GM12878 (cell line): ENCODE measurements around the gene GKN1. TPM values are rescaled to one million over a fixed set of nuclear protein-coding genes. Genes with fewer than 3 reads are reported as not detected.

Source experiments
- ATAC-seq: fragments of 200-7000 bp; cut with Tn5 transposase; 3 replicates; pipeline ENCODE4 v1.9.1; 2020; ENCODE audit warnings: mild to moderate bottlenecking, moderate library complexity
- BruUV-seq: library from RNA; stranded (reverse); fragments of 400-500 nt; replicated peaks from 2 replicates; lab custom pipeline; 2021; lab: Mats Ljungman, UMichigan
- CTCF ChIA-PET: fragments of 300-600 bp; sonication (Branson Sonifier 250); formaldehyde crosslinking; extraction: SDS; loops from one replicate; lab custom pipeline; 2021; ENCODE audit warnings: inconsistent platforms; lab: Yijun Ruan, JAX
- POLR2A ChIA-PET: fragments of 350-600 bp; formaldehyde crosslinking; extraction: SDS; loops from one replicate; lab custom pipeline; 2021; ENCODE audit warnings: inconsistent platforms; lab: Charles Lee
- RAD21 ChIA-PET: fragments of 300-600 bp; sonication (Branson Sonifier 250); formaldehyde crosslinking; loops from one replicate; lab custom pipeline; 2023; ENCODE audit warnings: antibody characterized with exemption; ENCODE audit not compliant: unreplicated experiment; lab: Charles Lee
- SMC1A ChIA-PET: fragments of 300-600 bp; sonication (Branson Sonifier 250); formaldehyde crosslinking; loops from one replicate; lab custom pipeline; 2023; ENCODE audit not compliant: unreplicated experiment, uncharacterized antibody; lab: Charles Lee
- DNase-seq: peaks from one replicate; pipeline ENCODE4 v3.0.0-alpha.2; 2011; ENCODE audit warnings: low read depth, low spot score
- FAIRE-seq: peaks from 3 replicates; lab custom pipeline; 2011; peaks lifted over from hg19 to GRCh38; lab: Jason Lieb, UNC
- H2AFZ ChIP-seq: 2 replicates; pipeline ENCODE4 v1.6.0; 2011; ENCODE audit warnings: low read depth, low read length, control low read depth; ENCODE audit not compliant: control insufficient read depth
- H3K27ac ChIP-seq: 2 replicates; pipeline ENCODE4 v1.5.1; 2011; ENCODE audit warnings: control low read depth; ENCODE audit not compliant: control insufficient read depth, insufficient read depth
- H3K27me3 ChIP-seq, 2 experiments: replicated peaks in 1 of 2; 2 replicates each; pipeline versions ENCODE4 v1.6.0 to v1.6.1; 2011; ENCODE audit warnings: low read length in 1 of 2; ENCODE audit not compliant: control insufficient read depth in 2 of 2, insufficient read depth in 2 of 2
- H3K36me3 ChIP-seq, 2 experiments: 2 replicates each; pipeline ENCODE4 v1.5.1; 2011; ENCODE audit warnings: low read length in 1 of 2; ENCODE audit not compliant: control insufficient read depth in 2 of 2, insufficient read depth in 2 of 2
- H3K4me1 ChIP-seq: 2 replicates; pipeline ENCODE4 v1.6.1; 2011; ENCODE audit warnings: mild to moderate bottlenecking, low read length, moderate library complexity, mixed read lengths; ENCODE audit not compliant: control insufficient read depth, insufficient read depth
- H3K4me2 ChIP-seq: 2 replicates; pipeline ENCODE4 v1.6.0; 2011; ENCODE audit warnings: control low read depth; ENCODE audit not compliant: control insufficient read depth, insufficient read depth
- H3K4me3 ChIP-seq: fragments of 200-600 bp; sonication (generic); 2 replicates; pipeline ENCODE4 v1.5.1; 2016
- H3K79me2 ChIP-seq: 2 replicates; pipeline ENCODE4 v1.6.0; 2011; ENCODE audit warnings: low read length; ENCODE audit not compliant: control insufficient read depth, insufficient read depth
- H3K9ac ChIP-seq: 2 replicates; pipeline ENCODE4 v1.8.0; 2011; ENCODE audit warnings: low read length, control low read depth, mixed read lengths; ENCODE audit not compliant: control insufficient read depth, insufficient read depth
- H3K9me3 ChIP-seq: replicated peaks from 3 replicates; pipeline ENCODE4 v1.5.1; 2011; ENCODE audit warnings: mild to moderate bottlenecking, low read length; ENCODE audit not compliant: control insufficient read depth, insufficient read depth
- H4K20me1 ChIP-seq: 2 replicates; pipeline ENCODE4 v1.6.0; 2011; ENCODE audit not compliant: control insufficient read depth, insufficient read depth
- BRCA1 ChIP-seq: IDR thresholded peaks from 2 replicates; pipeline ENCODE4 v1.6.1; 2011; ENCODE audit warnings: low read depth, low read length, improper control_type of control experiment
- CBX3 ChIP-seq: fragments of 200-600 bp; sonication (generic); IDR thresholded peaks from 2 replicates; pipeline ENCODE4 v1.6.1; 2016; ENCODE audit warnings: low read depth, borderline replicate concordance
- CHD2 ChIP-seq: IDR thresholded peaks from 2 replicates; pipeline ENCODE4 v1.6.1; 2011; ENCODE audit warnings: low read depth, low read length, improper control_type of control experiment, borderline replicate concordance
- MYC ChIP-seq: IDR thresholded peaks from 2 replicates; pipeline ENCODE4 v1.6.1; 2011; ENCODE audit warnings: mild to moderate bottlenecking, low read length, moderate library complexity, inconsistent platforms; ENCODE audit not compliant: insufficient read depth, insufficient replicate concordance, insufficient read length, severe bottlenecking
- RFX5 ChIP-seq: IDR thresholded peaks from 2 replicates; pipeline ENCODE4 v1.6.1; 2011; ENCODE audit warnings: low read depth, low read length, improper control_type of control experiment
- TCF7 ChIP-seq: IDR thresholded peaks from 2 replicates; pipeline ENCODE4 v1.6.1; 2014; ENCODE audit warnings: antibody characterized with exemption, borderline replicate concordance
- ZNF24 ChIP-seq: fragments of 450-650 bp; IDR thresholded peaks from 2 replicates; pipeline ENCODE4 v1.6.1; 2017; ENCODE audit warnings: antibody characterized with exemption, mild to moderate bottlenecking
- ZNF274 ChIP-seq: IDR thresholded peaks from one replicate; pipeline ENCODE4 v1.8.0; 2011; ENCODE audit not compliant: insufficient read length, insufficient read depth
- WGBS: methylation state at CpG from one replicate; pipeline ENCODE4 v1.1.6; 2016; ENCODE audit warnings: low lambda C conversion rate; ENCODE audit not compliant: insufficient replicate concordance, insufficient coverage; ENCODE audit errors: missing lambda C conversion rate; 5-methylcytosine and 5-hydroxymethylcytosine counted together
- in situ Hi-C: fragments of 300-500 bp; cut with MboI; formaldehyde crosslinking; loops from 9 replicates; pipeline ENCODE4 v1.14.3; 2018; ENCODE audit warnings: mixed read lengths
- intact Hi-C: fragments of 100-400 bp; cut with micrococcal nuclease; formaldehyde crosslinking; loops from one replicate; pipeline ENCODE4 v1.14.2; 2022; ENCODE audit not compliant: unreplicated experiment
- polyA plus RNA-seq, 11 experiments: library from polyadenylated mRNA; depleted of rRNA in 4 of 11; unstranded in 6 of 11; stranded (reverse) in 5 of 11; fragments of >200 nt; fragmentation: Nextera tagmentation in 4 of 11; fragmentation: Illumina TruSeq in 1 of 11; extraction: Ambion mirVana in 4 of 11; extraction: Trizol in 1 of 11; gene quantifications; 1 replicate in 1 of 11; 2 replicates in 10 of 11; pipeline versions ENCODE4 v1.2.1 to v1.2.3, GENCODE V29; 2011 to 2016; ENCODE audit warnings: inconsistent platforms in 2 of 11, missing spikeins in 2 of 11, low read depth in 1 of 11
- total RNA-seq, 4 experiments: library from RNA; depleted of rRNA in 3 of 4; stranded (reverse); fragments of >200 nt in 3 of 4; fragmentation: Illumina TruSeq in 1 of 4; extraction: Trizol in 1 of 4; gene quantifications; 2 replicates each; pipeline versions ENCODE4 v1.2.1 to v1.2.3, GENCODE V29; 2013 to 2021
- TF ChIP-seq, protein P1 (sequence below): IDR thresholded peaks from 2 replicates; pipeline ENCODE4 v1.6.1; 2011; ENCODE audit warnings: low read depth, mild to moderate bottlenecking, low read length, moderate library complexity, borderline replicate concordance; ENCODE audit errors: extremely low read depth
- TF ChIP-seq, protein P2 (sequence below): fragments of 150-350 bp; IDR thresholded peaks from 2 replicates; pipeline ENCODE4 v1.6.1; 2014; ENCODE audit warnings: mild to moderate bottlenecking, low read depth, low read length
- TF ChIP-seq, protein P3 (sequence below): fragments of 450-650 bp; IDR thresholded peaks from 2 replicates; pipeline ENCODE4 v1.6.1; 2018; ENCODE audit warnings: borderline replicate concordance, mild to moderate bottlenecking; ENCODE audit not compliant: partially characterized antibody

GKN1 gene
- total and polyA plus RNA-seq, 10 of the 15 experiments (the other 5 are each of a cell fraction or from before 2014, with no cell fraction given) = not detected

DNA sequence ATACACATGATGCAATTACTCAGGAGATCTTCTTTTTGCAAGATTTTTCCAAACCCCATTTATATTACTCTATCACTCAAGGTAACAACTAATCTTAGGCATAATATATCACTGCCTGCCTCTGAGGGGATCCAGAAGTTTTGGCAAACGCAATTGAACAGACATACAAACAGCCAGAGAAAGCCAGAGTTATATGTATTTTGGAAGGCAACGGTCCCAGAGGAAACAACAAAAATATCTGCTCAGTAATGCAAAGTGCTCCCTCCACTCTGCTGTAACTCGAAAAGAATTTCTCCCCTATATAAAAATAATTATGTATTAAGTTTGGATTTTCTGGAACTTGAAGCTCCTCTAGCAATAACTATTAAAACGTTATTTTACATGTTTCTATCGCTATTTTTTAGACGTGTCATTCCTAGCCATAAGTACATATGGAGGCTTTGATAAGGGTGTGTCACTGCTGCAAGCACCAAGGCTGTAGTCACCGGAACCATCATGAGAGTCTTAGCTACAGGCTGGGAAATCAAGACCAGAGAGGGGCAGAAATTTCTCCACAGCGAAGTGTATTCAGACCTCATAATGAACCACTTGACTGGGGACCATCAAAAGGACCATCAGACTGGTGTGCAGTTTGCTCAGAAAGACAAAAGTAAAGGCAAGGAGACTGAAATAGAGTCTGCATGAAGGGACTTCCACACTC, 3.7 kb upstream of the GKN1 start:
- H3K9ac ChIP-seq = no peak overlapping the region
- H3K4me3 ChIP-seq = no peak overlapping the region
- WGBS = 36% methylated on average over 8 of the region's 8 CpGs
- no peaks in the 10 kb centered on the region for H4K20me1 ChIP-seq
- ChIA-PET CTCF (no interaction called here), SMC1A (no interaction called here), RAD21 (no interaction called here)
- no peaks in the 10 kb centered on the region for H3K36me3 ChIP-seq
- H3K27ac ChIP-seq = no peak overlapping the region
- no peak overlapping the region for H2AFZ ChIP-seq
- ATAC-seq (no peak), FAIRE-seq (no peak)
- no peaks in the 10 kb centered on the region for H3K9me3 ChIP-seq
- H3K79me2 ChIP-seq = no peaks in the 10 kb centered on the region
- no peak overlapping the region for H3K4me2 ChIP-seq
- peaks cover 0 to 3% of the 10 kb centered on the region in 2 experiments; a peak in 2 of 4 replicates for H3K27me3 ChIP-seq
- in situ Hi-C loops = no loop called here
- no TSS peak for BruUV-seq
- TF ChIP-seq TCF7 (no peak), RFX5 (no peak), MYC (no peak), CHD2 (no peak), CBX3 (no peak), BRCA1 (no peak), ZNF274 (no peak), ZNF24 (no peak)
- TF ChIP-seq, protein P1, sequence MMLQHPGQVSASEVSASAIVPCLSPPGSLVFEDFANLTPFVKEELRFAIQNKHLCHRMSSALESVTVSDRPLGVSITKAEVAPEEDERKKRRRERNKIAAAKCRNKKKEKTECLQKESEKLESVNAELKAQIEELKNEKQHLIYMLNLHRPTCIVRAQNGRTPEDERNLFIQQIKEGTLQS = no peak
- TF ChIP-seq, protein P2, sequence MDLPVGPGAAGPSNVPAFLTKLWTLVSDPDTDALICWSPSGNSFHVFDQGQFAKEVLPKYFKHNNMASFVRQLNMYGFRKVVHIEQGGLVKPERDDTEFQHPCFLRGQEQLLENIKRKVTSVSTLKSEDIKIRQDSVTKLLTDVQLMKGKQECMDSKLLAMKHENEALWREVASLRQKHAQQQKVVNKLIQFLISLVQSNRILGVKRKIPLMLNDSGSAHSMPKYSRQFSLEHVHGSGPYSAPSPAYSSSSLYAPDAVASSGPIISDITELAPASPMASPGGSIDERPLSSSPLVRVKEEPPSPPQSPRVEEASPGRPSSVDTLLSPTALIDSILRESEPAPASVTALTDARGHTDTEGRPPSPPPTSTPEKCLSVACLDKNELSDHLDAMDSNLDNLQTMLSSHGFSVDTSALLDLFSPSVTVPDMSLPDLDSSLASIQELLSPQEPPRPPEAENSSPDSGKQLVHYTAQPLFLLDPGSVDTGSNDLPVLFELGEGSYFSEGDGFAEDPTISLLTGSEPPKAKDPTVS = no peak
- TF ChIP-seq, protein P3, sequence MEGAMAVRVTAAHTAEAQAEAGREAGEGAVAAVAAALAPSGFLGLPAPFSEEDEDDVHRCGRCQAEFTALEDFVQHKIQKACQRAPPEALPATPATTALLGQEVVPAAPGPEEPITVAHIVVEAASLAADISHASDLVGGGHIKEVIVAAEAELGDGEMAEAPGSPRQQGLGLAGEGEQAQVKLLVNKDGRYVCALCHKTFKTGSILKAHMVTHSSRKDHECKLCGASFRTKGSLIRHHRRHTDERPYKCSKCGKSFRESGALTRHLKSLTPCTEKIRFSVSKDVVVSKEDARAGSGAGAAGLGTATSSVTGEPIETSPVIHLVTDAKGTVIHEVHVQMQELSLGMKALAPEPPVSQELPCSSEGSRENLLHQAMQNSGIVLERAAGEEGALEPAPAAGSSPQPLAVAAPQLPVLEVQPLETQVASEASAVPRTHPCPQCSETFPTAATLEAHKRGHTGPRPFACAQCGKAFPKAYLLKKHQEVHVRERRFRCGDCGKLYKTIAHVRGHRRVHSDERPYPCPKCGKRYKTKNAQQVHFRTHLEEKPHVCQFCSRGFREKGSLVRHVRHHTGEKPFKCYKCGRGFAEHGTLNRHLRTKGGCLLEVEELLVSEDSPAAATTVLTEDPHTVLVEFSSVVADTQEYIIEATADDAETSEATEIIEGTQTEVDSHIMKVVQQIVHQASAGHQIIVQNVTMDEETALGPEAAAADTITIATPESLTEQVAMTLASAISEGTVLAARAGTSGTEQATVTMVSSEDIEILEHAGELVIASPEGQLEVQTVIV = no peak
- TF ChIP-seq, all 136 proteins: peak for 0
- H3K4me1 ChIP-seq = no peaks in the 10 kb centered on the region
- POLR2A ChIA-PET = no interaction called here
- DNase-seq = no peak
- intact Hi-C loops = no loop called here
